ENCODE results near the gene FREY1. TPM values are rescaled to one million over a fixed set of nuclear protein-coding genes. Genes with fewer than 3 reads are reported as not detected.
A peak's percentile ranks its signal among the peaks of the same experiment; 100 is the strongest.
"Not testable (repeated sequence)": the region's sequence is repeated elsewhere in the genome, so short reads cannot be mapped to it uniquely, and the experiment has no call there.

Gene FREY1
- total RNA-seq, 8 experiments from 2014 or later, result 0.60 to 5.1 (median 1.7) TPM; not detected in 1

DNA sequence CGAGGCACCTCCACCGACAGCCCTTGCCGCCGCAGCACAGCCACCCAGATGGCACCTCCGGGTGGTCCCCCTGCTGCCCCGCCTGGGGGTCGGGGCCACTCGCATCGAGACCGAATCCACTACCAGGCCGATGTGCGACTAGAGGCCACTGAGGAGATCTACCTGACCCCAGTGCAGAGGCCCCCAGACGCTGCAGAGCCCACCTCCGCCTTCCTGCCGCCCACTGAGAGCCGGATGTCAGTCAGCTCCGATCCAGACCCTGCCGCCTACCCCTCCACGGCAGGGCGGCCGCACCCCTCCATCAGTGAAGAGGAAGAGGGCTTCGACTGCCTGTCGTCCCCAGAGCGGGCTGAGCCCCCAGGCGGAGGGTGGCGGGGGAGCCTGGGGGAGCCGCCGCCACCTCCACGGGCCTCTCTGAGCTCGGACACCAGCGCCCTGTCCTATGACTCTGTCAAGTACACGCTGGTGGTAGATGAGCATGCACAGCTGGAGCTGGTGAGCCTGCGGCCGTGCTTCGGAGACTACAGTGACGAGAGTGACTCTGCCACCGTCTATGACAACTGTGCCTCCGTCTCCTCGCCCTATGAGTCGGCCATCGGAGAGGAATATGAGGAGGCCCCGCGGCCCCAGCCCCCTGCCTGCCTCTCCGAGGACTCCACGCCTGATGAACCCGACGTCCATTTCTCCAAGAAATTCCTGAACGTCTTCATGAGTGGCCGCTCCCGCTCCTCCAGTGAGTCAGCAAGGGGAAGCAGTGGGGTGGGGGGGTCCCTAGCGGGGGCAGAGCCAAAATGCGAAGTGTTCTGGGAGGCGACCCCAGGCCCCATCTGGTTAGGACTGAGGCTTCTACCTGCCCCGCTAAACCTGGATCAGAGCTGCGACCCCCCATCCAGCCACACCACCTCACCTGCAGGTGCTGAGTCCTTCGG, 4.4 kb downstream of the FREY1 start:
- ATAC-seq (replicated peaks in 6 of 8), result no peak
- in situ Hi-C loops (cut with MboI; ENCODE audit: low pct_unique_long_range_greater_than_20kb in 2 of 9, low sequenced_read_pairs in 9 of 9, unreplicated experiment in 9 of 9), result no loop called here
- 94 to 100% methylated on average over 1 to 6 of the region's 56 CpGs; no CpG with 5 or more reads in 8 of the 10 experiments for WGBS, 10 experiments
- H3K4me1 ChIP-seq (replicated peaks in 1 of 2), result peaks cover 18 to 21% of the 10 kb centered on the region in 2 donors
- no peak overlapping the region for H3K27ac ChIP-seq
- H3K4me3 ChIP-seq, result no peak overlapping the region

GRCh38 chr11:45901626-45902025, 5.4 kb downstream of the FREY1 start:
- H3K4me1 ChIP-seq (replicated peaks in 1 of 2), result peaks cover 18 to 29% of the 10 kb centered on the region in 2 donors
- no peak overlapping the region for H3K27ac ChIP-seq
- in situ Hi-C loops (cut with MboI; ENCODE audit: low pct_unique_long_range_greater_than_20kb in 2 of 9, low sequenced_read_pairs in 9 of 9, unreplicated experiment in 9 of 9), result no loop called here
- peak overlapping the region in 3 of 5 donors; percentile 38 to 72 (median 51) for H3K4me3 ChIP-seq
- no peak for ATAC-seq (replicated peaks in 6 of 8)
- WGBS, 10 experiments, result 33 to 79% (median 62%) methylated on average over 1 to 4 of the region's 6 CpGs; no CpG with 5 or more reads in 6 of the 10 experiments

- H3K4me3 ChIP-seq, result peak overlapping the region; percentile 34 to 72 (median 48)
- WGBS, 10 experiments, result 0 to 40% (median 14%) methylated on average over 1 to 2 of the region's 8 CpGs; no CpG with 5 or more reads in 7 of the 10 experiments
- no peak overlapping the region for H3K27ac ChIP-seq
- in situ Hi-C loops (cut with MboI; ENCODE audit: low pct_unique_long_range_greater_than_20kb in 2 of 9, low sequenced_read_pairs in 9 of 9, unreplicated experiment in 9 of 9), result no loop called here
- peaks cover 22 to 32% of the 10 kb centered on the region in 2 donors for H3K4me1 ChIP-seq (replicated peaks in 1 of 2)
- ATAC-seq (replicated peaks in 6 of 8), result no peak
Measured at GRCh38 chr11:45900916-45901617, 6.0 kb downstream of the FREY1 start.

- in situ Hi-C loops (cut with MboI; ENCODE audit: low pct_unique_long_range_greater_than_20kb in 2 of 9, low sequenced_read_pairs in 9 of 9, unreplicated experiment in 9 of 9), result not testable (repeated sequence)
- peak in 6 of 8 experiments; percentile 0 to 31 (median 1) for ATAC-seq (replicated peaks in 6 of 8)
- peak overlapping the region; percentile 34 to 72 (median 48) for H3K4me3 ChIP-seq
- peak overlapping the region; percentile 80 to 81 for H3K27ac ChIP-seq
- WGBS, 10 experiments, result 0 to 6% (median 0%) methylated on average over 1 to 5 of the region's 59 CpGs; no CpG with 5 or more reads in 6 of the 10 experiments
- H3K4me1 ChIP-seq (replicated peaks in 1 of 2), result peaks cover 29 to 38% of the 10 kb centered on the region in 2 donors
Measured at GRCh38 chr11:45900175-45900800, 6.8 kb downstream of the FREY1 start.

DNA sequence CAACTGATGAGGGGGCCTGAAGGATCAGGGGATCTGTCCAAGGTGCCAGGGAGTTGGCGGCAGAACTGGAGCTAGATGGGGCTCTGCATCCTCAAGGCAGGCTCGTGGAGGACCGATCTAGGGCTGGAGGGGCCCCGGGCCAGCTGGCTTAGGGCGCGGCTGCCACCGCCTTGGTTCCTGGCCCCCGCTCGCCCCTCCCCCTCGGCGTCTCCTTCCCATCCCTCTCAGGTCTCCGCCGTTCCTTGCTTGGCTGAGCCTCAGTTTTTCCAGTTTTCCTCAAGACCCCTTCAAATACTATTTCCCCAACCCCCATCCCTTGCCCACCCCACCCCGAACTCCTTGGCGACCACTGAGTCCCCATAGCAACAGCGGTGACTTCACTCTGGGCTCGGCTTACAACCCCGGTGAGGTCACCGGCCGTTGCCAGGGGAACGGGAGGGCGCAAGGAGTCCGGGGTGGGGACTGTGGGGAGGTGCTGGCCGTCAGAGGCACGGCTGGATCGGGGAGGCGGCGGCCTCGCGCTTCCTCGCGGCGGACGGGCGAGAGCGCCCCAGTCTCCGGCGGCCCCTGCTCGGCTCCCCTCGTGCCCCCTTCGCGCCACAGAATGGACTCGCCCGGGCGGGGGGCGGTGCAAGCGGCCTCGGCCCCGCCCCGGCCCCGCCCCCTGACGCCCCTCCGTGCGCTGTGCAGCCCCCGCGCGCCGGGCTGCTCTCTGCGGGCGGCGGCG, 7.5 kb downstream of the FREY1 start:
- in situ Hi-C loops (cut with MboI; ENCODE audit: low pct_unique_long_range_greater_than_20kb in 2 of 9, low sequenced_read_pairs in 9 of 9, unreplicated experiment in 9 of 9), result loop anchor here in 1 of 9 experiments (25.0 kb wide), 1 partner anchor 413 kb away; no protein-coding TSS in a partner anchor
- ATAC-seq (replicated peaks in 6 of 8), result peak; percentile 87 to 95 (median 91)
- Histone ChIP-seq H3K4me1 (replicated peaks in 1 of 2) (peaks cover 30 to 38% of the 10 kb centered on the region in 2 donors), H3K27ac (peak overlapping the region; percentile 80 to 81), H3K4me3 (peak overlapping the region; percentile 34 to 72 (median 48))
- 0% methylated on average over 2 of the region's 62 CpGs; no CpG with 5 or more reads in 9 of the 10 experiments for WGBS, 10 experiments

- 0% methylated on average over 1 of the region's 3 CpGs; no CpG with 5 or more reads in 9 of the 10 experiments for WGBS, 10 experiments
- in situ Hi-C loops (cut with MboI; ENCODE audit: low pct_unique_long_range_greater_than_20kb in 2 of 9, low sequenced_read_pairs in 9 of 9, unreplicated experiment in 9 of 9), result loop anchor here in 1 of 9 experiments (25.0 kb wide), 1 partner anchor 413 kb away; no protein-coding TSS in a partner anchor
- H3K4me1 ChIP-seq (replicated peaks in 1 of 2), result peaks cover 30 to 38% of the 10 kb centered on the region in 2 donors
- H3K27ac ChIP-seq, result peak overlapping the region; percentile 80 to 81
- no peak for ATAC-seq (replicated peaks in 6 of 8)
- peak overlapping the region; percentile 34 to 72 (median 48) for H3K4me3 ChIP-seq
Measured at GRCh38 chr11:45899086-45899447, 8.0 kb downstream of the FREY1 start.

DNA sequence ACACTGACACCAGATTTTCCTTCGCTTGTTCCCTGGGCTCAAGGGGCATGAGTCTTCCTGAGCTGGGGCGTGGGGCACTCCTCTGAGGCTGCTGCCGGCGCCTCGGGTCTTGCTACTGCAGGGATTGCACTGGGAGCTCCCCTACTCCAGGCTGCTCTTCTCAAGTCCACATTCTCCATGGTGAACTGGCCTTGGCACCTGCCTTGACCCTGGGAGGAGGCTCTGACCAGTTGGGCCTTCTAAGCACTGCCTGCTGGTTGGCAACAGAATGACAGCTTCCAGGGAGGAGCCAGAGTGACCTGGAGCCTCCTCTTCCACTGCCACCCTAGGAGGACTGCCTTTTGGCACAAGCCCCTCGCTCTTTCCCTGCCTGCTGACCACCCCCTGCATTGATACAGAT, 9.5 kb downstream of the FREY1 start:
- ATAC-seq (replicated peaks in 6 of 8), result no peak
- Histone ChIP-seq H3K4me3 (no peak overlapping the region), H3K4me1 (replicated peaks in 1 of 2) (peaks cover 38 to 39% of the 10 kb centered on the region in 2 donors), H3K27ac (no peak overlapping the region)
- in situ Hi-C loops (cut with MboI; ENCODE audit: low pct_unique_long_range_greater_than_20kb in 2 of 9, low sequenced_read_pairs in 9 of 9, unreplicated experiment in 9 of 9), result loop anchor here in 1 of 9 experiments (25.0 kb wide), 1 partner anchor 415 kb away; no protein-coding TSS in a partner anchor
- 81 to 100% (median 100%) methylated on average over 1 to 5 of the region's 6 CpGs; no CpG with 5 or more reads in 7 of the 10 experiments for WGBS, 10 experiments

DNA sequence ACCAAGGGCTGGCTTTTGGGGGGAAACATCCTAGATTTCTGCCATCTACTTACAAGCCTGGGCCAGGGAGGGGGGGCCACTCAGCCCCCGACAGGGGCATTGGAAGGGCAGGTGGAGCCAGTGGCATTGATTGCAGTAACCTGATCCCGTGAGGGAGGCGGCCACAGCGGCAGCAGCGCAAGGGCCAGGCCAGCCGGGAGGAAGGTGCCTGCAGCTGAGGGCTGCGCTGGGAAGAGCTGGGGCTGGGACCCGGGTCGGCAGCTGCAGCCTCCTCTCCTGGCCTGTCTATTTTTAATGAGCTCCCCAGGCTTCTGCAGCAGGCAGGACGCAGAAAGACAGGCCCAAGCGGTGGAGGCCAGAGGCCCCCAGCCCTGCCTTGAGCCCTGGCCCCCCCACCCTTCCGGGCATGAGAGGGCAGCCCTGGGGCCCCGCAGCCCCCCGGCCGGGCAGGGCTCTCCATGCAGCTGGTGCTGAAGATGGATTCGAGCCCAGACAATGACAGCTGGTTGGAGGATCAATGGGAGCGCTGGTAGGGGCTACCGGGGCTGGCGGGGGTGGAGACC, 10.6 kb downstream of the FREY1 start:
- WGBS, 10 experiments, result no CpG with 5 or more reads among the region's 19 CpGs
- Histone ChIP-seq H3K27ac (peak overlapping the region; percentile 72 to 81), H3K4me3 (peak overlapping the region; percentile 29 to 41 (median 34)), H3K4me1 (replicated peaks in 1 of 2) (peaks cover 34 to 37% of the 10 kb centered on the region in 2 donors)
- ATAC-seq (replicated peaks in 6 of 8), result peak in 7 of 8 experiments; percentile 2 to 31 (median 17)
- in situ Hi-C loops (cut with MboI; ENCODE audit: low pct_unique_long_range_greater_than_20kb in 2 of 9, low sequenced_read_pairs in 9 of 9, unreplicated experiment in 9 of 9), result loop anchor here in 1 of 9 experiments (25.0 kb wide), 1 partner anchor 416 kb away; no protein-coding TSS in a partner anchor

DNA sequence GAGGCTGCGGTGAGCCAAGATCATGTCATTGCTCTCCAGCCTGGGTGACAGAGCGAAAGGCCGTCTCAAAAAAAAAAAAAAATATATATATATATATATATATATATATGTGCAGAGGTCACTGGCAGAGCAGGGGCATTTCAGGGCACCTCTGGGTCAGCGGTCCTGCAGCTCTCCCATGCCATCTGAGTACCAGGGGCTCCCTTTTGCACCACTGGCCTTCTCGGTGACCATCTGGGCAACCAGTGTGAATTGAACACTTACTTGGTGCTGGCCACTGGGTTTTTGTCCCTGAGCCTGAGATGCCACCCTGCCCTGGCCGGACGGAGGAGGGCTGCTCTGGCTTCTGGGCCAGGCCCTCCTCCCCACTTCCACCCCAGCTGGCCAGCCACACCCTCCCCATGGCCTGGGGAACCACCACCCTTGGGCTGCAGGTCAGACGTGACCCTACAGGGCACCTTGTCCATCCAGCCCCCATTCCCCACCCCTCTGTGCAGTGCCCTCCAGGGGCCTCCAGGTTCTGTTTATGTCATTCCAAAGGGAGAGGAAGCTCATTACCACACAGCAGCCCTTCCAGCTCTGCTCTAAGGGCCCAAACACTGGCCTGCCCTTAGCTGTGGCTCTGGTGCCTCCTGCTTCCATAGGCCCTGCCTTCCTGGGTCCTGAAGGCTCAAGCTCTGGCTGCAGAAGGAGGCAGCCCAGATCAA, 11.4 kb downstream of the FREY1 start:
- H3K4me3 ChIP-seq, result peak overlapping the region in 4 of 5 donors; percentile 29 to 41 (median 34)
- in situ Hi-C loops (cut with MboI; ENCODE audit: low pct_unique_long_range_greater_than_20kb in 2 of 9, low sequenced_read_pairs in 9 of 9, unreplicated experiment in 9 of 9), result loop anchor here in 1 of 9 experiments (25.0 kb wide), 1 partner anchor 417 kb away; no protein-coding TSS in a partner anchor
- peaks cover 27 to 32% of the 10 kb centered on the region in 2 donors for H3K4me1 ChIP-seq (replicated peaks in 1 of 2)
- 83 to 100% (median 90%) methylated on average over 1 to 3 of the region's 8 CpGs; no CpG with 5 or more reads in 5 of the 10 experiments for WGBS, 10 experiments
- H3K27ac ChIP-seq, result peak overlapping the region; percentile 72 to 81
- ATAC-seq (replicated peaks in 6 of 8), result no peak

- Histone ChIP-seq H3K4me1 (replicated peaks in 1 of 2) (peaks cover 27 to 32% of the 10 kb centered on the region in 2 donors), H3K27ac (peak overlapping the region in 1 of 2 donors; percentile 2), H3K4me3 (no peak overlapping the region)
- 60 to 100% (median 100%) methylated on average over 1 to 2 of the region's 6 CpGs; no CpG with 5 or more reads in 7 of the 10 experiments for WGBS, 10 experiments
- in situ Hi-C loops (cut with MboI; ENCODE audit: low pct_unique_long_range_greater_than_20kb in 2 of 9, low sequenced_read_pairs in 9 of 9, unreplicated experiment in 9 of 9), result loop anchor here in 1 of 9 experiments (25.0 kb wide), 1 partner anchor 418 kb away; no protein-coding TSS in a partner anchor
- peak in 4 of 8 experiments; percentile 0 to 23 (median 9) for ATAC-seq (replicated peaks in 6 of 8)
Measured at GRCh38 chr11:45894555-45895247, 12.4 kb downstream of the FREY1 start.
